Measurements from ENCODE around the gene SSRP1.

SSRP1 gene

DNA sequence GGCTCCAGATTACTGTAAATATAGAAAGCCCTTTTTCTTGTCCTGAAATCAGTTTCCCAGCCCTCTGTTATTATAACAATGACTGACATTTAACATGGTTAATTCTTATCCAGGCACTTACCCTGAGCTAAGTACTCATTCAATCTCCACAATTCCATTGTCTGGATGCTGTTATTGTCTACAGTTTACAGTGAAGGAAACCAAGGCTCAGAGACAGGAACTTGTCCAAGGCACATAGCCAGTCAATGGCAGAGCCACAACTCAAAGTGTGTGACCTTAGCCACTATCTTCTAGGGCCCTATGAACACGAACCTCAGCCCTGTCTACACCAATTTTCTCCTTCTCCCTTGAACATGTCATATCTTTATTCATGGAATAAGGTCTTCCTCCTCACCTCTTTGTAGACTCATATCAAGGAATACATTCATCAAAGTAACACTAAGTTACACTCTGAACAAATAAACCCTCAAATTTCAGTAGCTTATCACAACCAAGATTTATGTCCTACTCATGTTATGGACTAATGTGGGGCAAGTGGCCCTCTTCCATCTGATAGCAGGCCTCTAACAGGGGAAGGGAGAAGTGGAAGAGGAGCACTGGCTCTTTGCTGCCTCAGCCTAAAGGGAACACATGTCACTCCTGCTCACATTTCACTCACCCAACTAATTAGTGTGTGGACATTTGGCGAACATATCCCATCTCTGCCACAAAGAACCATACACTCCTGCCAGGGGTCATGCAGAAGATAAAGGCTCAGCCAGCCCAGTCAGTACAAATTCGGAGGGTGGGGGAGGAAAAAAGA, 59.3 kb downstream of the SSRP1 start:
- Histone ChIP-seq H3K79me2 (ENCODE audit: low read length) (no peaks in the 10 kb centered on the region), H2AFZ (ENCODE audit: low read length) (no peak overlapping the region), H3K36me3 (replicated peaks; ENCODE audit: insufficient read depth, low read length) (no peaks in the 10 kb centered on the region), H3K9me2 (replicated peaks; ENCODE audit: insufficient read depth, low read length) (no peaks in the 10 kb centered on the region), H3K9ac (ENCODE audit: low read length) (no peak overlapping the region), H3K4me2 (ENCODE audit: low read depth, low read length) (no peak overlapping the region), H3F3A (ENCODE audit: insufficient read depth, low read length) (no peaks in the 10 kb centered on the region), H3K4me3 (ENCODE audit: low read length) (no peak overlapping the region), H3K27ac (ENCODE audit: low read length) (no peak overlapping the region), H3K9me3 (replicated peaks; ENCODE audit: insufficient read depth, low read length) (no peaks in the 10 kb centered on the region), H4K20me1 (ENCODE audit: insufficient read depth, low read length) (no peaks in the 10 kb centered on the region), H3K4me1 (ENCODE audit: low read length) (no peaks in the 10 kb centered on the region), H3K27me3 (replicated peaks; ENCODE audit: insufficient read depth, low read length) (no peaks in the 10 kb centered on the region)
- TF ChIP-seq EZH2phosphoT487 (IDR thresholded peaks at IDR 0.05; ENCODE audit: low read length) (no peak), CTCF (IDR thresholded peaks at IDR 0.05; ENCODE audit: low read length) (no peak), EZH2 (optimal IDR thresholded peaks at IDR 0.05; ENCODE audit: low read depth, low read length) (no peak)
- DNase-seq: no peak

Data from MM.1S (cell line).